BJ (cell line): ENCODE results near the gene MLPH. TPM values are rescaled to one million over a fixed set of nuclear protein-coding genes. Genes with fewer than 3 reads are reported as not detected.

Experiments used
- CTCF ChIA-PET: fragments of 350-600 bp; formaldehyde crosslinking; extraction: SDS; loops from one replicate; lab custom pipeline; 2021; ENCODE audit warnings: antibody characterized with exemption, inconsistent platforms; lab: Yijun Ruan, JAX
- POLR2A ChIA-PET: fragments of 300-600 bp; sonication (Branson Sonifier 250); formaldehyde crosslinking; extraction: SDS; loops from one replicate; lab custom pipeline; 2021; ENCODE audit warnings: antibody characterized with exemption; lab: Charles Lee
- DNase-seq: peaks from one replicate; pipeline ENCODE4 v3.0.0-alpha.2; 2011; ENCODE audit warnings: low read depth
- H3K27me3 ChIP-seq: 2 replicates; pipeline ENCODE4 v1.6.0; 2011; ENCODE audit warnings: low read length; ENCODE audit not compliant: control insufficient read depth, insufficient read depth
- H3K36me3 ChIP-seq: 2 replicates; pipeline ENCODE4 v1.5.1; 2011; ENCODE audit warnings: low read length; ENCODE audit not compliant: control insufficient read depth, insufficient read depth
- H3K4me3 ChIP-seq: 2 replicates; pipeline ENCODE4 v1.5.1; 2011; ENCODE audit warnings: low read depth, mild to moderate bottlenecking, control low read depth, low read length
- CTCF ChIP-seq: IDR thresholded peaks from 2 replicates; pipeline ENCODE4 v1.5.1; 2011; ENCODE audit warnings: low read depth, mild to moderate bottlenecking, control low read depth, inconsistent platforms, low read length, moderate library complexity; ENCODE audit not compliant: insufficient read depth
- polyA plus RNA-seq: library from polyadenylated mRNA; depleted of rRNA; stranded (reverse); fragments of >200 nt; gene quantifications from 2 replicates; pipeline ENCODE4 v1.2.3, GENCODE V29; 2011

MLPH gene
- polyA plus RNA-seq, 1 experiment = 18.5 TPM

- CTCF ChIA-PET = interaction anchor here (5.1 kb wide), 1 partner anchor 15 kb away, joined by 23 read pairs; no protein-coding TSS in a partner anchor
- H3K4me3 ChIP-seq = no peak overlapping the region
- no peak for DNase-seq
- POLR2A ChIA-PET = no interaction called here
- no peaks in the 10 kb centered on the region for H3K27me3 ChIP-seq
- H3K36me3 ChIP-seq = peaks cover 14% of the 10 kb centered on the region
- TF ChIP-seq CTCF = no peak
These were observed 40.2 kb downstream of the MLPH start for GRCh38 chr2:237527233-237527632.

GRCh38 chr2:237527766-237528165 is 40.7 kb downstream of the MLPH start:
- H3K27me3 ChIP-seq = no peaks in the 10 kb centered on the region
- H3K36me3 ChIP-seq = peaks cover 14% of the 10 kb centered on the region
- no peak for TF ChIP-seq CTCF
- POLR2A ChIA-PET = no interaction called here
- CTCF ChIA-PET = no interaction called here
- no peak for DNase-seq
- no peak overlapping the region for H3K4me3 ChIP-seq

GRCh38 chr2:237529452-237530402 is 42.7 kb downstream of the MLPH start:
- ChIA-PET CTCF (interaction anchor here (1.1 to 2.4 kb wide), 5 partner anchors 9 to 42 kb away, joined by 3 to 10 read pairs (median 3); no protein-coding TSS in a partner anchor), POLR2A (no interaction called here)
- H3K27me3 ChIP-seq = no peaks in the 10 kb centered on the region
- no peak overlapping the region for H3K4me3 ChIP-seq
- no peak for TF ChIP-seq CTCF
- no peak for DNase-seq
- peaks cover 14% of the 10 kb centered on the region for H3K36me3 ChIP-seq

GRCh38 chr2:237530472-237531433 is 43.7 kb downstream of the MLPH start:
- TF ChIP-seq CTCF = no peak
- CTCF ChIA-PET = interaction anchor here (1.0 to 2.4 kb wide), 4 partner anchors 8 to 42 kb away, joined by 3 to 10 read pairs (median 3); no protein-coding TSS in a partner anchor
- Histone ChIP-seq H3K4me3 (no peak overlapping the region), H3K36me3 (peaks cover 15% of the 10 kb centered on the region), H3K27me3 (no peaks in the 10 kb centered on the region)
- DNase-seq = no peak
- POLR2A ChIA-PET = no interaction called here
